ENCODE results near the gene RMP24.
"Not testable (repeated sequence)": the region's sequence is repeated elsewhere in the genome, so short reads cannot be mapped to it uniquely, and the experiment has no call there.

RMP24 gene

GRCh38 chr18:35982409-35983114 lies 10.1 kb downstream of the RMP24 start:
- Histone ChIP-seq H3K4me1 (ENCODE audit: insufficient read depth, low read length) (no peaks in the 10 kb centered on the region), H3K9me3 (ENCODE audit: control insufficient read depth, insufficient read depth, low read length) (no peaks in the 10 kb centered on the region), H3K9ac (ENCODE audit: low read depth, low read length) (no peak overlapping the region), H3K36me3 (ENCODE audit: insufficient read depth, low read length) (peaks cover 15% of the 10 kb centered on the region)

- H3K9me3 ChIP-seq (ENCODE audit: control insufficient read depth, insufficient read depth, low read length), result no peaks in the 10 kb centered on the region
- H3K9ac ChIP-seq (ENCODE audit: low read depth, low read length), result no peak overlapping the region
- peaks cover 9% of the 10 kb centered on the region; the same call in 1 of the 2 replicates for H3K36me3 ChIP-seq (ENCODE audit: insufficient read depth, low read length)
- no peaks in the 10 kb centered on the region for H3K4me1 ChIP-seq (ENCODE audit: insufficient read depth, low read length)
Measured at GRCh38 chr18:35983147-35983546, 10.7 kb downstream of the RMP24 start.

DNA sequence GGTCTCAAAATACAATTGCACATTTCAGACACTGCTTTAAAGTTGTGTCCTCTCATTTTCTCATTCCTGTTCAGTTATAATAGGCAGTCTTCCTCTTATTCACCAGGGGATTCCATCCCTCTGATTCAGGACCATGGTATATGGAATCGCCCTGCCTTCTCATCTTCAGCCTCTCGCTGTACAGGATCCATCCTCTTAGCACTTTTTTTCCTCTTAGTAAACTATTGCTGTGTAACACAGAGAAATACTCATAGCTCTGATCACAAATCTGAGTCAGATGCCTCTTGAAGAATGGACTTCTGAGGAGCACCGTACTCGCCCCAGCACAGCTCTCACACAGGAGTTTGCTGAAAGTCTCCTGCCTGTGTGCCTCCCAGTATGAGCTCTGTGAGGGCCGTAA lies 11.3 kb downstream of the RMP24 start:
- Histone ChIP-seq H3K9me3 (ENCODE audit: control insufficient read depth, insufficient read depth, low read length) (no peaks in the 10 kb centered on the region), H3K4me1 (ENCODE audit: insufficient read depth, low read length) (no peaks in the 10 kb centered on the region), H3K9ac (ENCODE audit: low read depth, low read length) (no peak overlapping the region), H3K36me3 (ENCODE audit: insufficient read depth, low read length) (peaks cover 5% of the 10 kb centered on the region; the same call in 1 of the 2 replicates)

DNA sequence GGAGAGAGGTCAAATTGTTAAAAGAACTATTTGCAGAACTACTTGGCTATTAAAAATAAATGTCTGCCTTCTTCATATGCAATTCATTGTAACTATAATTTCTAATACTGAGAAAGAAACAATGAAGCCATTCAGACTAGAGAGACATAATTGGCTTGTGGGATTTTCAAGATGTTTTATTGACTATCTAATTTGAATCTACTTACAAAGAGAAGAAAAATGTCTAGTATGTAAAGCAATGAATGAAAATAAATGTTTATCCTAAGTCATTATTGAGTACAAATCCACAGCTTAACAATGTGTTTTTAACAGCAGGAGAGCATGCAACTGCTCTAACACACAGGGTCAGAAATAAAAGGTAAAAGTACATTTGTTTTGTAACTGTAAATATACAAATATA lies 19.2 kb downstream of the RMP24 start:
- Histone ChIP-seq H3K9me3 (ENCODE audit: control insufficient read depth, insufficient read depth, low read length) (no peaks in the 10 kb centered on the region), H3K4me1 (ENCODE audit: insufficient read depth, low read length) (no peaks in the 10 kb centered on the region), H3K36me3 (ENCODE audit: insufficient read depth, low read length) (peaks cover 3% of the 10 kb centered on the region; the same call in 1 of the 2 replicates), H3K9ac (ENCODE audit: low read depth, low read length) (no peak overlapping the region)

DNA sequence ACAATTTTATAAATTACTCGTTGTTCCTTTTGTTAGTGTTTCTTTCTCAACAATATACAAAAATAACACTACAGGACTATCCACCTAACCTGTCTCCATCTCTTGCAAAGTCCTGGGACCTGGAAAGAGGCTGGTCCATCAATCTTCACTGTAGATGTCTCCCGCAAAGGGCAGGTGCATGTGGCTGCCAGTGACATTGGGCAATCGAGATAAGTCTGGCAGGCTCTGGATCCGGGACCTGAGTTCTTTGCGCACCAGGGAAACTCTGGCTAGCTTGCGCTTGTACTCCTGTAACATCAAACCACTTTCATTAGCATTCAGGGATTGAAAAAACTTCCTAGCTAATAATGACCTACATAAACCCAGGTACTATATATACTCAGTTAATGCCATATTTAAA lies 20.5 kb downstream of the RMP24 start:
- Histone ChIP-seq H3K36me3 (ENCODE audit: insufficient read depth, low read length) (peaks cover 3% of the 10 kb centered on the region; the same call in 1 of the 2 replicates), H3K9me3 (ENCODE audit: control insufficient read depth, insufficient read depth, low read length) (no peaks in the 10 kb centered on the region), H3K4me1 (ENCODE audit: insufficient read depth, low read length) (no peaks in the 10 kb centered on the region), H3K9ac (ENCODE audit: low read depth, low read length) (no peak overlapping the region)

DNA sequence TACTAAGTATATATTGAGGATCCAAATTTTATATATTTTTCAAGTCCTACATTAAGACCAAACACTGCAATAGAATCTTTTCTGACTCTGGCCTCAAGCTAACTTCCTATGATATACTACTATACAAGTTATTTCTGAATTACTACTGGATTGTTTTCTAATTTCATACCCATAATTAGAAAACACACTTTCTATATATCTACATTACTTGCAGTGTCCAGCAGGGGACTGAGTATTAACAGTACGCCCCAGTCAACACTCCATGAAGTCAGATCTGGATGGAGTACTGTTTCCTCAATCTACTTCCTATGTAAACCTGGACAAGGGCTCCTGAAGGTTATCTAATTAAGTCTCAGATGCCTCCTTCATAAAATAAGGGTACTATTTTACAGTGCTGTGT lies 26.5 kb downstream of the RMP24 start:
- no peak overlapping the region for H3K9ac ChIP-seq (ENCODE audit: low read depth, low read length)
- no peaks in the 10 kb centered on the region for H3K4me1 ChIP-seq (ENCODE audit: insufficient read depth, low read length)
- H3K36me3 ChIP-seq (ENCODE audit: insufficient read depth, low read length), result no peaks in the 10 kb centered on the region
- no peaks in the 10 kb centered on the region for H3K9me3 ChIP-seq (ENCODE audit: control insufficient read depth, insufficient read depth, low read length)

GRCh38 chr18:35999925-36000324 lies 27.4 kb downstream of the RMP24 start:
- Histone ChIP-seq H3K36me3 (ENCODE audit: insufficient read depth, low read length) (no peaks in the 10 kb centered on the region), H3K9ac (ENCODE audit: low read depth, low read length) (no peak overlapping the region), H3K9me3 (ENCODE audit: control insufficient read depth, insufficient read depth, low read length) (no peaks in the 10 kb centered on the region), H3K4me1 (ENCODE audit: insufficient read depth, low read length) (no peaks in the 10 kb centered on the region)

DNA sequence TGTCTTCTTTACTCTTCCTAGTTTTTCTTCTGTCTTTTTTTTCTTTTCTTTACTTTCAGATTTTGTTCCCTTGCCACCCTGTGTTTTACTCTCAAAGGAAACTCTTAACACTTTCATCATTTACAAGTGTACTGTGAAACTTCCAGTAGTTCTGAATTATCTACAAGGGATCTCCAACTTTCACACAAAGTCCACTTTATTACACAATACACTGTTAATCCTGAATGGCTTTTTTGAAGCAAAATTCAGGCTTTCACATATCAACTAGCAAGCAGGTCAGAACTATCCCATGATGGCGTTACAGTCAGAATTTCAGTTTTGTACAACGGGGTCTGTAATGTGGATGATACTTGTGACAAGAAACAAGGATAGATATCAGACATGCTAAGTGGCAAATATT lies 34.5 kb downstream of the RMP24 start:
- Histone ChIP-seq H3K36me3 (ENCODE audit: insufficient read depth, low read length) (no peaks in the 10 kb centered on the region), H3K4me1 (ENCODE audit: insufficient read depth, low read length) (no peaks in the 10 kb centered on the region), H3K9me3 (ENCODE audit: control insufficient read depth, insufficient read depth, low read length) (no peaks in the 10 kb centered on the region), H3K9ac (ENCODE audit: low read depth, low read length) (no peak overlapping the region)

DNA sequence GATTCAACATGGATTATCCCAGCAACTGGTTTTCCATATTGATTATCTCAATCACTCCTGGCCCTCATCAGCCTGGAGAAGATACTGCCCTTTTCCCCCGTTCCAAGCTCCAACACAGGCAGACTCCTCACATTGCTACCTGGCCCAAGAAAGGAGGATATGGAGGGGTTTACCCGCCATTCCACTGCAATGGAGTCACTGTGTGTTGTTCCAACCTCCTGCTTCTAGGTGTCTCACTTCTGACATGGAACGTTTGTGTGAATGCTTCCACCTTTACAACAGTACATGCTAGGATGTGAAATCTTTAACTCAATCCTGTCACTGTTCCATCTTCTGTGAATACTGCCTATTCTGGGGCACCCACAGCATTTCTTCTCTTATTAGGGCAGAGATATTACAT lies 36.7 kb downstream of the RMP24 start:
- Histone ChIP-seq H3K9me3 (ENCODE audit: control insufficient read depth, insufficient read depth, low read length) (no peaks in the 10 kb centered on the region), H3K36me3 (ENCODE audit: insufficient read depth, low read length) (no peaks in the 10 kb centered on the region), H3K4me1 (ENCODE audit: insufficient read depth, low read length) (no peaks in the 10 kb centered on the region), H3K9ac (ENCODE audit: low read depth, low read length) (no peak overlapping the region)

DNA sequence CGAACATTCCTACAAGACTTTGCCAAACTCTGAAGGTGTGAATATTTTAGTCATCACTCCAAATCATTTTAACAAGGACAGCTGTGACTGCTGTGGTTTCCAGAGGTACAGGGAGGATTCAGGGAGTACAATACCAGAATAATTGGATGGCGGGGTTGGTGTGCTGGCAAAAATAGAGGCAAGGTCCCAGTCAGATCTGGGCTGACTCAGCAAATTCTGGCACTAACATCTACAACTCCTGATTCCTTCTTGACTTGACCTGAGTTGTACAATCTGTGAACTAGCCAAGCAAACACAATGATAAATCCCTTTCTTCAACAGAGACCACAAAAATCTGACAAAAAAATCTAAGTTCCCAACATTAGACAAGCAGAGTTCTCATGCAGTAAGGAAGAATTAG lies 40.4 kb downstream of the RMP24 start:
- no peak overlapping the region for H3K9ac ChIP-seq (ENCODE audit: low read depth, low read length)
- H3K9me3 ChIP-seq (ENCODE audit: control insufficient read depth, insufficient read depth, low read length), result no peaks in the 10 kb centered on the region
- no peaks in the 10 kb centered on the region for H3K4me1 ChIP-seq (ENCODE audit: insufficient read depth, low read length)
- no peaks in the 10 kb centered on the region for H3K36me3 ChIP-seq (ENCODE audit: insufficient read depth, low read length)

DNA sequence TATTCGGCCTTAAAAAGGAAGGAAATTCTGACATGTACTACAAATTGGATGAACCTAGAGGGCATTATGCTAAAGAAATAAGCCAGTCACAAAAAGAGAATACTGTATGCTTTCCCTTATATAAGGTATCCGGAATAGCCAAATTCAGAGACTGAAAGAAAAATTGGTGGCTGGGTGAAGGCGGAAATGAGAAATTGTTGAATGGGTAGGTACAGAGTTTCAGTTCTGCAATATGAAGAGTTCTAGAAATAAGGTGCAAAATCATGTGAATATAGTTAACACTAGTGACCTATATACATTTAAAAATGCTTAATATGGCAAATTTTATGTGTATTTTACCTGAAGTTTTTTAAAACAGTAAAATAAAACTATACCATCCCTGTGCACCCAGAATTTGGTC lies 43.1 kb downstream of the RMP24 start:
- H3K36me3 ChIP-seq (ENCODE audit: insufficient read depth, low read length), result no peaks in the 10 kb centered on the region
- no peaks in the 10 kb centered on the region for H3K4me1 ChIP-seq (ENCODE audit: insufficient read depth, low read length)
- no peaks in the 10 kb centered on the region for H3K9me3 ChIP-seq (ENCODE audit: control insufficient read depth, insufficient read depth, low read length)
- H3K9ac ChIP-seq (ENCODE audit: low read depth, low read length), result no peak overlapping the region

GRCh38 chr18:36017232-36017631 lies 44.8 kb downstream of the RMP24 start:
- H3K9ac ChIP-seq (ENCODE audit: low read depth, low read length), result no peak overlapping the region
- H3K9me3 ChIP-seq (ENCODE audit: control insufficient read depth, insufficient read depth, low read length), result no peaks in the 10 kb centered on the region
- H3K36me3 ChIP-seq (ENCODE audit: insufficient read depth, low read length), result no peaks in the 10 kb centered on the region
- H3K4me1 ChIP-seq (ENCODE audit: insufficient read depth, low read length), result no peaks in the 10 kb centered on the region

DNA sequence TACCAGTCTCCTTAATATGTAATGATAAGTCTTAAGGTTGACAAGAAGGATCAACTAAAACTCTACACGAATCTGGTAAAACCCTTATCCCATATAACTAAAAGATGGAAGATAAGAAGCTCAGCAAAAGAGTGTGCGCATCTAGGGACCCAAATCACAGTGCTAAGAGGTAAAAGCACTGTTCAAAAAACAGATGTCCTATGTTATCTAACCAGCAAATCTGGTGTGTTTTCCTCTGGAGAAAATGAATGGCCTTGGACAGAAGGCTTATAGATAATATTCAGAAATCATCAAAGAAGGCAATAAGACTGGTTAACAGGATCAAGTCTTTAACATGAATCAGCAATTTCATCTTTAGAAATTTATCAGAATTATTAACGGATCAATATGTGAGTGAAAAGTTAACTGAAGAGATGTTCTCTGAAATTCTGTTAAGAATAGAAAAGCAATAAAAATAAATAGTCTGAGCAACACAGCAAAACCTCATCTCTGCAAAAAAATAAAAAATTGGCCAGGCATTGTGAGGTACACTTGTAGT lies 47.8 kb downstream of the RMP24 start:
- Histone ChIP-seq H3K36me3 (ENCODE audit: insufficient read depth, low read length) (peaks cover 4% of the 10 kb centered on the region; the same call in 1 of the 2 replicates), H3K4me1 (ENCODE audit: insufficient read depth, low read length) (no peaks in the 10 kb centered on the region), H3K9me3 (ENCODE audit: control insufficient read depth, insufficient read depth, low read length) (no peaks in the 10 kb centered on the region), H3K9ac (ENCODE audit: low read depth, low read length) (no peak overlapping the region)

- H3K4me1 ChIP-seq (ENCODE audit: insufficient read depth, low read length), result no peaks in the 10 kb centered on the region
- no peaks in the 10 kb centered on the region for H3K9me3 ChIP-seq (ENCODE audit: control insufficient read depth, insufficient read depth, low read length)
- H3K36me3 ChIP-seq (ENCODE audit: insufficient read depth, low read length), result peaks cover 13% of the 10 kb centered on the region
- no peak overlapping the region for H3K9ac ChIP-seq (ENCODE audit: low read depth, low read length)
Measured at GRCh38 chr18:36023336-36023735, 50.9 kb downstream of the RMP24 start.

- H3K9me3 ChIP-seq (ENCODE audit: control insufficient read depth, insufficient read depth, low read length); H3K4me1 ChIP-seq (ENCODE audit: insufficient read depth, low read length); H3K9ac ChIP-seq (ENCODE audit: low read depth, low read length): not testable (repeated sequence)
- H3K36me3 ChIP-seq (ENCODE audit: insufficient read depth, low read length), result peaks cover 18% of the 10 kb centered on the region
Measured at GRCh38 chr18:36024241-36024640, 51.8 kb downstream of the RMP24 start.
